BLaER1 treated with 17β-estradiol and CSF1 and Interleukin-3, amounts not matched to agents 10 nM and 100 nM (cell line): Measurements from ENCODE around the gene NBEAL1.

Source experiments
- H3K27ac ChIP-seq, 11 experiments: shearing (Covaris generic); formaldehyde crosslinking; 2 replicates each; pipeline ENCODE4 v1.8.1; 2022
- H3K27me3 ChIP-seq, 11 experiments: shearing (Covaris generic); formaldehyde crosslinking; 2 replicates each; pipeline ENCODE4 v1.8.1; 2022
- H3K36me3 ChIP-seq, 11 experiments: shearing (Covaris generic); formaldehyde crosslinking; 2 replicates each; pipeline ENCODE4 v1.8.1; 2022
- H3K4me1 ChIP-seq, 10 experiments: shearing (Covaris generic); formaldehyde crosslinking; 2 replicates each; pipeline ENCODE4 v1.8.1; 2022
- H3K4me2 ChIP-seq, 11 experiments: shearing (Covaris generic); formaldehyde crosslinking; 2 replicates each; pipeline ENCODE4 v1.8.1; 2022
- H3K4me3 ChIP-seq, 10 experiments: shearing (Covaris generic); formaldehyde crosslinking; 2 replicates each; pipeline ENCODE4 v1.8.1; 2022
- H3K9ac ChIP-seq, 11 experiments: shearing (Covaris generic); formaldehyde crosslinking; 2 replicates each; pipeline ENCODE4 v1.8.1; 2022
- H3K9me3 ChIP-seq, 11 experiments: shearing (Covaris generic); formaldehyde crosslinking; replicated peaks in 1 of 11; 2 replicates each; pipeline ENCODE4 v1.8.1; 2022
- H4K20me1 ChIP-seq, 11 experiments: shearing (Covaris generic); formaldehyde crosslinking; 2 replicates each; pipeline ENCODE4 v1.8.1; 2022
- Cebpa-rat ChIP-seq, 11 experiments: shearing (Covaris generic); IDR thresholded peaks; 2 replicates each; pipeline ENCODE4 v1.8.1; 2022

NBEAL1 gene

DNA sequence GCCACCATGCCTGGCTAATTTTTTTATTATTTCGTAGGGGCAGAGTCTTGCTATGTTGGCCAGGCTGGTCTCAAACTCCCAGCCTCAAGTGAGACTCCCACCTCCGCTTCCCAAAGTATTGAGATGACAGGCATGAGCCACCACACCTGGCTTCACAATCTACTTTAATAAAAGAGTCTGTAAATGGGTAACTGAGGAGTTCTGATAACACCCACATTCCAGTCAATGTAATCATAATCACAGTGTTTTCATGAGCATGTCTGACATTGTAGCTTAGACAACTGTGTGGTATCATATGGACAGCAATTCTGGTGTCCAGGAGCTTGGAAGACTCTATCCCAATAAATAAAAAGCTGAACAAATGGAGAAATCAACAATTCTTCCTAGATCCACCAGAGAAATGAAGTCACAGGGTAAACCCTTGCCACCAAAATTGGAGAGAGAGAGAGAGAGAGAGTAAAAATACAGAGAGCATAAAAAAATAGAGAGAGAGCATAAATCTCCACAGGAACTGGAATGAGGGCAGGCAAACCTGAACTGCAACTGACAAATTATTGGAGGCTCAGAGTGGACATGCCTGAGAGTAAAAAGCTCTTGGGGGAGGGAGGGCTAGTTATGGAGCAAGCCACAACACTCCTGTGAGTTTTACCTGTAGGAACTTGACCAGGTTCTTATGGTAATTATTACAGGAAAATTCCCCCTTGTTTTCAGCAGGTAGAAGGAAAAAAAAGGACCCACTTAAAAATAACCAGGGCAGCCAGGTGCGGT lies 12.4 kb upstream of the NBEAL1 start:
- peaks cover 0 to 9% (median 6%) of the 10 kb centered on the region in 10 experiments; a peak in 13 of 20 replicates for H3K4me1 ChIP-seq
- no peaks in the 10 kb centered on the region for H3K27me3 ChIP-seq
- no peak overlapping the region for H3K9ac ChIP-seq
- no peak overlapping the region for H3K4me3 ChIP-seq
- H3K27ac ChIP-seq, result no peak overlapping the region
- H4K20me1 ChIP-seq, result no peaks in the 10 kb centered on the region
- TF ChIP-seq Cebpa-rat (IDR thresholded peaks at IDR 0.05), result no peak
- no peaks in the 10 kb centered on the region for H3K36me3 ChIP-seq
- peaks cover 0 to 6% (median 0%) of the 10 kb centered on the region in 11 experiments; a peak in 3 of 22 replicates for H3K9me3 ChIP-seq
- no peak overlapping the region for H3K4me2 ChIP-seq

DNA sequence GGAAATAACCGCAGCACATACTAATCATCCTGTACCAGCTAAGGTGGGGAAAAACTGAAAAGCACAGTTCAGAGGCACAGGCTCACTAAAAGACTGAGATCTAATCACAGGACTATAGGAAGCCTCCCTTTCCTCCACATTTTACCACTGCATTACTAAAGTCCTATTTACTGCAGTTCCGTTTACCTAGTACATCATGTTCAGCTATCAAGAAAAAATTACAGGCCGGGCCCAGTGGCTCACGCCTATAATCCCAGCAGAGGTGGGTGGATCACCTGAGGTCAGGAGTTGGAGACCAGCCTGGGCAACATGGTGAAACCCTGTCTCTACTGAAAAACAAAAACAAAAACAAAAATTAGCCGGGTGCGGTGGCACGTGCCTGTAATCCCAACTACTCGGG lies 11.0 kb upstream of the NBEAL1 start:
- H3K4me1 ChIP-seq, result no peaks in the 10 kb centered on the region; a peak in 1 of 20 replicates
- H3K4me3 ChIP-seq, result no peak overlapping the region
- H3K36me3 ChIP-seq, result no peaks in the 10 kb centered on the region
- peaks cover 0 to 15% (median 4%) of the 10 kb centered on the region in 11 experiments; a peak in 10 of 22 replicates for H3K9me3 ChIP-seq
- no peaks in the 10 kb centered on the region for H4K20me1 ChIP-seq
- H3K27me3 ChIP-seq, result no peaks in the 10 kb centered on the region
- no peak for TF ChIP-seq Cebpa-rat (IDR thresholded peaks at IDR 0.05)
- no peak overlapping the region for H3K4me2 ChIP-seq
- H3K9ac ChIP-seq, result no peak overlapping the region
- no peak overlapping the region for H3K27ac ChIP-seq

DNA sequence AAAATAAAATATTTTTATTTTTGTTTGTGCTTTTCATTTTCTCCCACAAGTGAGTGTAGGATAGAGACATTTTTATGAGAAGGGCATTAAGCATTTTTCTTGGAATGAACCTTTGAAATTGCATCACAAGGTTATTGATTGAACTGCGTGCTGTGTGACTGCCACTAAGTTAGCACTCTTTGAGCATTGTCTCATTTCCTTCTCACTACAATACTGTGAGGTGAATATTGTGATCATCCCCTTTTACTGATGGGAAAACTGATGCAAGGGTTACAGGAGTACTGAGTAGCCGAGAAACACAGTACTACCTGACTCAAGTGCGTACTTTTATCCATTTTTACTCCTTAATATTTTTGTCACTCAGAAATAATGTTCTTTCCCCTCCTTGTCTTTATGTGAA lies 2.0 kb downstream of the NBEAL1 start:
- Histone ChIP-seq H3K27ac (no peak overlapping the region), H3K4me3 (no peak overlapping the region)

DNA sequence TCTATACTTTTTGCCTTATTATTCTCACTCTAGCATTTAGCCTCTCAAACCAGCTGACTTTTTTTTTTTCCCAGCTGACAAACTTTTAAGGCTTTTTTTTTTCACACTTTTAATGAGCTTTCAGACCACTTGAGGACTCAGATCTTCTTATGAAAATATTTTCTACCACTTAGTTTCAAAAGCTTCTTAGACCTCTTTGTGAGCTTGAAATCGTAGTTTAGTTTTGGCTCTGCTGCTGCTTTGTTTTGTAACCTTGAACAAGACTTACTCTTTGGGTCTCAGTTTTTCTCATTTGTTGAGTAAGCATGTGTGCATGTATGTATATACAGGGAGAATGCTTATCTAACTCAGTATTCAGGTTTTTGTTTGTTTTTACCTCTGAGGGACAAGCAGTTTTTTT lies 3.5 kb downstream of the NBEAL1 start:
- no peaks in the 10 kb centered on the region for H4K20me1 ChIP-seq
- H3K4me1 ChIP-seq, result peaks cover 15 to 62% (median 29%) of the 10 kb centered on the region in 10 experiments
- H3K9ac ChIP-seq, result peak overlapping the region in 3 of 11 experiments; percentile 10 to 65 (median 51); a peak in 5 of 22 replicates
- no peak overlapping the region for H3K27ac ChIP-seq
- no peaks in the 10 kb centered on the region for H3K27me3 ChIP-seq
- peak overlapping the region in 1 of 10 experiments; percentile 14; a peak in 1 of 20 replicates for H3K4me3 ChIP-seq
- H3K4me2 ChIP-seq, result peak overlapping the region in 7 of 11 experiments; percentile 2 to 76 (median 37); a peak in 10 of 22 replicates
- H3K9me3 ChIP-seq, result no peaks in the 10 kb centered on the region
- no peak for TF ChIP-seq Cebpa-rat (IDR thresholded peaks at IDR 0.05)
- H3K36me3 ChIP-seq, result no peaks in the 10 kb centered on the region

More for the DNA sequence above, 2.0 kb downstream of the NBEAL1 start:
- Histone ChIP-seq H3K27me3 (no peaks in the 10 kb centered on the region), H3K4me1 (peaks cover 15 to 51% (median 25%) of the 10 kb centered on the region in 10 experiments; a peak in 18 of 20 replicates), H3K9ac (peak overlapping the region in 2 of 11 experiments; percentile 27 to 48; a peak in 2 of 22 replicates), H3K9me3 (no peaks in the 10 kb centered on the region), H3K36me3 (no peaks in the 10 kb centered on the region), H3K4me2 (peak overlapping the region in 8 of 11 experiments; percentile 9 to 91 (median 54); a peak in 13 of 22 replicates), H4K20me1 (no peaks in the 10 kb centered on the region)
- TF ChIP-seq Cebpa-rat (IDR thresholded peaks at IDR 0.05), result no peak

DNA sequence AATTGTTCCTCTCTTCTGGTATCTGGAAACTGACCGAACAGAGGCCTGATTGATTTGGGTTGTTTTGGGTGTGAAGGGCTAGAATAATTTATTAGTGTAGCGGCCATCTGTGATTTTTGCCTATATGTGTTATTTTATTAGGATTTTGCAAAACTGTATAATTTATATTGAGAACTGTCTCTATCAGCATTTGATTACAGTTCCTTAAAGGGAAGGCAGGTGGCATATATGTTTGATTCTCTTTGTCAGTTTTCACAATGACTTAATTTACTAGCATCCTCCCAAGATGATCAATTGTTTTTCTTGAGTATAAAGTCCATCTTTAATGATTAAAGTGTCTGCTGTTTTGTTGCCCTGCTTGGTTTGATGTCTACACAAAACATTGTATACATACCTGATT lies 4.5 kb downstream of the NBEAL1 start:
- H3K4me3 ChIP-seq, result no peak overlapping the region
- H3K36me3 ChIP-seq, result 0 out of 22 replicates have a peak, but pooled peaks cover 0 to 2% (median 0%) of the 10 kb centered on the region in 11 experiments
- no peak overlapping the region for H3K27ac ChIP-seq
- no peak overlapping the region for H3K9ac ChIP-seq
- no peaks in the 10 kb centered on the region for H4K20me1 ChIP-seq
- H3K4me1 ChIP-seq, result peaks cover 12 to 55% (median 23%) of the 10 kb centered on the region in 10 experiments; a peak in 18 of 20 replicates
- H3K4me2 ChIP-seq, result peak overlapping the region in 3 of 11 experiments; percentile 28 to 76 (median 67); a peak in 3 of 22 replicates
- no peaks in the 10 kb centered on the region for H3K9me3 ChIP-seq
- TF ChIP-seq Cebpa-rat (IDR thresholded peaks at IDR 0.05), result no peak
- H3K27me3 ChIP-seq, result no peaks in the 10 kb centered on the region

DNA sequence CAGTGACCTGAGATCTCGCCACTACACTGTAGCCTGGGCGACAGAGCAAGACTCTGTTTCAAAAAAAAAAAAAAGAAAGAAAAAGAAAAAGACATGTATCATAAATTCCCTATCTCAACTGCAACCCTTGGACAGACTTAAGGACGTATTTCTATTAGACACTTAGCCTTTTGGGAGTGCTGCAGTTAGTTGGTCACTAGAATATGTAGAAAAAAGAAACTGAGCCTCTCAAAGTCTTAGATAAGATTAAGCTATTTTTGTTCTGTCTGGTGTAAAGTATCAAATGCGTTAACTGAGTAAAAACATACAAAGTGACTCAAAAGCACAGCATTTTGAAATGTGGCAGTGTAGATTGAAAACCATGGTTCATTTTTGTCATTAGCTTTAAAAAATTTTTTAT lies 7.3 kb downstream of the NBEAL1 start:
- Histone ChIP-seq H3K4me1 (peaks cover 0 to 39% (median 10%) of the 10 kb centered on the region in 10 experiments; a peak in 15 of 20 replicates), H3K9me3 (no peaks in the 10 kb centered on the region), H3K4me2 (peak overlapping the region in 1 of 11 experiments; percentile 53; a peak in 1 of 22 replicates), H3K36me3 (0 out of 22 replicates have a peak, but pooled peaks cover 0 to 7% (median 0%) of the 10 kb centered on the region in 11 experiments), H3K4me3 (no peak overlapping the region), H4K20me1 (no peaks in the 10 kb centered on the region), H3K9ac (no peak overlapping the region), H3K27me3 (no peaks in the 10 kb centered on the region), H3K27ac (no peak overlapping the region)
- no peak for TF ChIP-seq Cebpa-rat (IDR thresholded peaks at IDR 0.05)

DNA sequence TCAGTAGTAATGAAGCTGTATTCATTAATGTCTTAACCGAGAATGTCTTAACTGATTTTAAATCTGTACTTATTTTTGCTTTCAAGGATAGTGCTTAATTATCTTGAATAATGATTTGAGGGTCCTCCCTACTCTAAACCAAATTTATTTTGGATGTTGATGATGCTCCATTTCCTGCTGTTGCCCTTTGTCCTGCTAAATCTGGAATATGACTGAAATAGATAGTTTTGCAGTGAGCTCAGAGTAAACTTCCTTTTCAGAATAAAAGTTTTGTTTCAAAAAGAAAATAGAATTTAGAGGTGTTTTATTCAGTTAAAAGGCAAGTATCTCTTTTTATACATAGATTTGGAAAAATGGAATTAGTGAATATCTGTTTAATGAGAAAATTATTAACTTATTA lies 8.1 kb downstream of the NBEAL1 start:
- Histone ChIP-seq H3K4me3 (no peak overlapping the region), H3K27me3 (no peaks in the 10 kb centered on the region), H3K27ac (no peak overlapping the region), H3K36me3 (0 out of 22 replicates have a peak, but pooled peaks cover 0 to 7% (median 0%) of the 10 kb centered on the region in 11 experiments), H3K9ac (no peak overlapping the region), H3K4me1 (peaks cover 0 to 32% (median 9%) of the 10 kb centered on the region in 10 experiments; a peak in 15 of 20 replicates), H3K4me2 (peak overlapping the region in 6 of 11 experiments; percentile 19 to 60 (median 42); a peak in 7 of 22 replicates), H4K20me1 (no peaks in the 10 kb centered on the region), H3K9me3 (no peaks in the 10 kb centered on the region)
- TF ChIP-seq Cebpa-rat (IDR thresholded peaks at IDR 0.05), result no peak

GRCh38 chr2:203025592-203025991 lies 10.9 kb downstream of the NBEAL1 start:
- Histone ChIP-seq H4K20me1 (no peaks in the 10 kb centered on the region), H3K27me3 (no peaks in the 10 kb centered on the region), H3K9me3 (no peaks in the 10 kb centered on the region), H3K9ac (no peak overlapping the region), H3K4me1 (peaks cover 0 to 14% (median 5%) of the 10 kb centered on the region in 10 experiments; a peak in 14 of 20 replicates), H3K27ac (no peak overlapping the region), H3K4me3 (no peak overlapping the region), H3K4me2 (no peak overlapping the region), H3K36me3 (peaks cover 0 to 12% (median 0%) of the 10 kb centered on the region in 11 experiments; a peak in 1 of 22 replicates)
- no peak for TF ChIP-seq Cebpa-rat (IDR thresholded peaks at IDR 0.05)

GRCh38 chr2:203030545-203030944 lies 15.9 kb downstream of the NBEAL1 start:
- no peak overlapping the region for H3K4me3 ChIP-seq
- peaks cover 0 to 6% (median 0%) of the 10 kb centered on the region in 10 experiments; a peak in 1 of 20 replicates for H3K4me1 ChIP-seq
- no peaks in the 10 kb centered on the region for H3K9me3 ChIP-seq
- no peak overlapping the region for H3K27ac ChIP-seq
- no peak for TF ChIP-seq Cebpa-rat (IDR thresholded peaks at IDR 0.05)
- no peak overlapping the region for H3K4me2 ChIP-seq
- H3K36me3 ChIP-seq, result peaks cover 0 to 6% (median 0%) of the 10 kb centered on the region in 11 experiments; a peak in 1 of 22 replicates
- no peaks in the 10 kb centered on the region for H4K20me1 ChIP-seq
- H3K27me3 ChIP-seq, result no peaks in the 10 kb centered on the region
- no peak overlapping the region for H3K9ac ChIP-seq
